Psoas muscle (tissue), 8 donors: ENCODE results near the gene NFIC. TPM values are rescaled to one million over a fixed set of nuclear protein-coding genes. Genes with fewer than 3 reads are reported as not detected.
A peak's percentile ranks its signal among the peaks of the same experiment; 100 is the strongest.

Experiments used
- ATAC-seq, 4 donors: fragments of 200-7000 bp; cut with Tn5 transposase; one replicate each; pipeline ENCODE4 v1.9.1; 2020; ENCODE audit warnings: moderate library complexity in 3 of 4, mild to moderate bottlenecking in 2 of 4
- DNase-seq, 2 donors: peaks; one replicate each; pipeline ENCODE4 v3.0.0-alpha.2; 2020
- H3K27ac ChIP-seq: fragments of 200-600 bp; one replicate; pipeline ENCODE4 v1.8.0; 2022
- H3K27me3 ChIP-seq, 3 donors: fragments of 200-600 bp in 1 of 3; one replicate each; pipeline versions ENCODE4 v1.6.1 to v1.8.0; 2013 to 2022; ENCODE audit warnings: low read length in 2 of 3, mild to moderate bottlenecking in 2 of 3, moderate library complexity in 1 of 3; ENCODE audit not compliant: insufficient read depth in 3 of 3
- H3K36me3 ChIP-seq, 2 donors: fragments of 200-600 bp in 1 of 2; one replicate each; pipeline versions ENCODE4 v1.6.1 to v1.8.0; 2013 to 2022; ENCODE audit warnings: low read depth in 1 of 2, mild to moderate bottlenecking in 1 of 2, moderate library complexity in 1 of 2; ENCODE audit not compliant: insufficient read depth in 1 of 2
- H3K4me1 ChIP-seq: fragments of 200-600 bp; one replicate; pipeline ENCODE4 v1.8.0; 2022
- H3K4me3 ChIP-seq: fragments of 200-600 bp; one replicate; pipeline ENCODE4 v1.8.0; 2022; ENCODE audit warnings: mild to moderate bottlenecking
- H3K9me3 ChIP-seq: fragments of 200-600 bp; one replicate; pipeline ENCODE4 v1.8.0; 2022
- CTCF ChIP-seq: fragments of 200-600 bp; IDR thresholded peaks from one replicate; pipeline ENCODE4 v1.8.0; 2022; ENCODE audit warnings: antibody characterized with exemption
- whole genome bisulfite sequencing, 3 donors: extraction: QIAGEN DNeasy Blood & Tissue Kit; methylation state at CpG; one replicate each; pipeline versions ENCODE4 v1.1.6 to v1.1.7; 2013; 5-methylcytosine and 5-hydroxymethylcytosine counted together
- intact Hi-C, 2 donors: fragments of 100-400 bp; cut with DNase I; formaldehyde crosslinking; loops; one replicate each; pipeline versions ENCODE4 v1.11.0 to v1.14.2; 2022
- polyA plus RNA-seq, 3 donors: library from polyadenylated mRNA; stranded (reverse); fragments of 200-250 nt; gene quantifications; one replicate each; pipeline ENCODE4 v1.2.3, GENCODE V29; 2013
- total RNA-seq, 4 donors: library from RNA; stranded (reverse); fragmentation: NEBNext Ultra II Directional in 2 of 4; extraction: Animal tissue kit (Norgen Biotek cat#: 25700) in 2 of 4; gene quantifications; one replicate each; pipeline versions ENCODE4 v1.2.1 to v1.2.4, GENCODE V29; 2021 to 2023
- donor health status: healthy with polysubstance abuse.
- donor health status: DM: no; HTN: no; CAD: no; lungs with moderate emphysema.
- donor health status: Bipolar disorder and iron deficiency.
- donor health status: healthy.
- donor health status: DM: yes; HTN: yes; CAD: no.
- donor health status: DM: no; HTN: no; CAD: no.
- donor health status: DM: no; HTN: no; CAD: no.
- donor health status: DM: yes; HTN: yes; CAD: no.

Gene NFIC
- total and polyA plus RNA-seq, 7 donors, result 100.0 to 439 (median 270) TPM

- DNase-seq (no peak), ATAC-seq (no peak)
- Histone ChIP-seq H3K27me3 (no peaks in the 10 kb centered on the region), H3K4me3 (peak overlapping the region; percentile 68), H3K4me1 (peaks cover 24% of the 10 kb centered on the region), H3K36me3 (no peaks in the 10 kb centered on the region), H3K9me3 (peaks cover 4% of the 10 kb centered on the region), H3K27ac (peak overlapping the region; percentile 68)
- 35 to 47% (median 36%) methylated on average over 26 to 38 of the region's 38 CpGs for WGBS, 3 donors
- no peak for TF ChIP-seq CTCF
- intact Hi-C loops, result no loop called here
Measured at GRCh38 chr19:3357992-3358688, 8.2 kb upstream of the NFIC start.

GRCh38 chr19:3358689-3359014 is 7.7 kb upstream of the NFIC start:
- H3K4me3 ChIP-seq, result peak overlapping the region; percentile 68
- TF ChIP-seq CTCF, result no peak
- H3K4me1 ChIP-seq, result peaks cover 26% of the 10 kb centered on the region
- no peaks in the 10 kb centered on the region for H3K27me3 ChIP-seq
- H3K36me3 ChIP-seq, result no peaks in the 10 kb centered on the region
- H3K9me3 ChIP-seq, result peaks cover 4% of the 10 kb centered on the region
- intact Hi-C loops, result no loop called here
- 9 to 23% (median 9%) methylated on average over 19 to 27 of the region's 27 CpGs for WGBS, 3 donors
- DNase-seq (no peak), ATAC-seq (peak in 1 of 4 donors; percentile 11)
- peak overlapping the region; percentile 68 for H3K27ac ChIP-seq

GRCh38 chr19:3359015-3359918 is 7.1 kb upstream of the NFIC start:
- intact Hi-C loops, result no loop called here
- no peaks in the 10 kb centered on the region for H3K27me3 ChIP-seq
- DNase-seq (peak; percentile 69 to 86), ATAC-seq (peak; percentile 26 to 34 (median 30))
- TF ChIP-seq CTCF, result no peak
- no peaks in the 10 kb centered on the region for H3K36me3 ChIP-seq
- WGBS, 3 donors, result 1% methylated on average over 26 to 127 of the region's 129 CpGs
- H3K4me1 ChIP-seq, result peaks cover 27% of the 10 kb centered on the region
- peak overlapping the region; percentile 100 for H3K27ac ChIP-seq
- H3K9me3 ChIP-seq, result peaks cover 4% of the 10 kb centered on the region
- H3K4me3 ChIP-seq, result peak overlapping the region; percentile 99

- H3K36me3 ChIP-seq, result no peaks in the 10 kb centered on the region
- H3K9me3 ChIP-seq, result no peaks in the 10 kb centered on the region
- no peak for TF ChIP-seq CTCF
- H3K4me3 ChIP-seq, result peak overlapping the region; percentile 99
- intact Hi-C loops, result loop anchor here in 1 of 2 donors (5.0 kb wide), 1 partner anchor 67 kb away; no protein-coding TSS in a partner anchor
- ATAC-seq (no peak), DNase-seq (no peak)
- WGBS, 3 donors, result 0 to 1% (median 1%) methylated on average over 8 to 80 of the region's 81 CpGs
- peak overlapping the region; percentile 100 for H3K27ac ChIP-seq
- H3K4me1 ChIP-seq, result peaks cover 33% of the 10 kb centered on the region
- no peaks in the 10 kb centered on the region for H3K27me3 ChIP-seq
Measured at GRCh38 chr19:3359919-3360420, 6.4 kb upstream of the NFIC start.
